Suppressor macrophage treated with lipopolysaccharide for 1 hour (primary cell): Measurements from ENCODE around the gene SLC39A10.

Experiments
- DNase-seq, 3 donors: peaks; one replicate each; pipeline ENCODE4 v3.0.0-alpha.2; 2020 to 2022

Gene SLC39A10

GRCh38 chr2:195730912-195731311, 73.9 kb downstream of the SLC39A10 start:
- no peak for DNase-seq

DNA sequence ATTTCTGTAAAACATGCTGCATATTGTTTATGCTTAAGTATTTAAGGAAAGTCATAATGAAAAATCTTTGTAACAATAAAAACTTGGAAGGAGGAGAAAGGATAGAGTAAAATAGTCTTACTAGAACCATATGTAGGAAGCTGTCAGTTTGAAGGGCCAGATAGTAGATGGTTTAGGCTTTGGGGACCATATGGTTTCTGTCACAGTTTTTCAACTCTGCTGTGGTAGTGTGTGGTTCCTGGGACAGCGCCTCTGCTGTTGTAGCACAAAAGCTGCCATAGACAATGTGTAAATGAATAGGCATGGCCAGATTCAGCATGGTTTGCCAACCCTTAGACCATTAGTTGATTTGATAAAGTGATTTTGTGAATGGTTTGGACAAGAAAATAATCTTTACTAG, 75.5 kb downstream of the SLC39A10 start:
- DNase-seq = no peak

GRCh38 chr2:195733831-195734230, 76.8 kb downstream of the SLC39A10 start:
- DNase-seq = peak in 1 of 3 donors; percentile 5

GRCh38 chr2:195734395-195734794, 77.4 kb downstream of the SLC39A10 start:
- no peak for DNase-seq

DNA sequence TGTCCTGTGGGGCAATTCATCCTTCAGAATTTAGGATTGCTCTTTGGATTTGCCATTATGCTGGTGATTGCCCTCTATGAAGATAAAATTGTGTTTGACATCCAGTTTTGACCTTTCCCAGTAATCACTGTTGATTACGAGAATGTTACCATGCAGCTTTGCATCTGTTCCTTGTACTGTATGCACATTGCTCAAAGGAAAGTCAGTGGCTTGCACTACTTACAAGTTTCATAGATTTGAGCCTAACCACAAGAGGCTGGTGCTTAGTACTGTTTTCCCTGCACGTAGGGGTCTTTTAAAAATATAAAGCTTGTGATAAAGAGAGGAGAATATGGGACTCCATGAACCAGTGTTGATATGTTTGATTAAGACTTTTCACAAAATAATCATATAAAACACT, 77.9 kb downstream of the SLC39A10 start:
- DNase-seq = no peak

DNA sequence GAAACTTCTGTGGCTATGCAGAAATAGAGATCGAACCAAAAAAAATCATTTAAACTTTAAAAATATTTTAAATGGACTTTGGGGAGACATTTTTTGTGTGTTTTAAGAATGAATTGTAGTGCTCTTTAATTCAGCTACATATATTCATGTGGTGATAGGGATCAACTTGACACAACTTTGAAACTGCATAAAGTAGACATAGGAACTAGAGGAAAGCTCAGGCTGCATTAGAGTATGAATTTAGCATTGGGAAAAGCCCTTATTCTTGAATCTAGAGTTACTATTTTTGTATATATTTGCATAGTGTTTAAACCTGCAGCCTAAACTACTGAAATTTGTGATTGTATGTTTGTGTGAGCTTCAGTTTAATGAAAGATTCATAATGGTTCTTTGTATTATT, 78.3 kb downstream of the SLC39A10 start:
- DNase-seq = no peak

GRCh38 chr2:195737511-195738325, 80.7 kb downstream of the SLC39A10 start:
- DNase-seq = no peak

DNA sequence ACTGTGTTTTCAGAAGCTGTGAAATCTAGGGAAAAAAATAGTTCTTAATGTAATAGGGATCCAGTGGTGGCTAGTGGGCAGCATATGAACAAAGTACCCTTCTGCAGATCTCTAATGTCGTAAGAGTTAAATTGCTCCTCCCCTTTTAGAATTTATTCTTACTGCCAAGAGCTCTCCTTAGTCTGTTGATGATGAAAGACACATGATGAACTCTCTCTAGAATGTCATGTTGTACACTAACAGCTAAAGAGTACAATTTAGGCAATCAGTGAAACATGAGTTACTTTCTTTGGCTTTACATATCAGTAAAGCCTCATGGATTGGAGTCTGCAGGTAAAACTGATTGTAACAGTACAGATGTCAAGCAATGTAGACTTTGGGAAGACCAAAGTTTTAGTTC, 84.2 kb downstream of the SLC39A10 start:
- no peak for DNase-seq

DNA sequence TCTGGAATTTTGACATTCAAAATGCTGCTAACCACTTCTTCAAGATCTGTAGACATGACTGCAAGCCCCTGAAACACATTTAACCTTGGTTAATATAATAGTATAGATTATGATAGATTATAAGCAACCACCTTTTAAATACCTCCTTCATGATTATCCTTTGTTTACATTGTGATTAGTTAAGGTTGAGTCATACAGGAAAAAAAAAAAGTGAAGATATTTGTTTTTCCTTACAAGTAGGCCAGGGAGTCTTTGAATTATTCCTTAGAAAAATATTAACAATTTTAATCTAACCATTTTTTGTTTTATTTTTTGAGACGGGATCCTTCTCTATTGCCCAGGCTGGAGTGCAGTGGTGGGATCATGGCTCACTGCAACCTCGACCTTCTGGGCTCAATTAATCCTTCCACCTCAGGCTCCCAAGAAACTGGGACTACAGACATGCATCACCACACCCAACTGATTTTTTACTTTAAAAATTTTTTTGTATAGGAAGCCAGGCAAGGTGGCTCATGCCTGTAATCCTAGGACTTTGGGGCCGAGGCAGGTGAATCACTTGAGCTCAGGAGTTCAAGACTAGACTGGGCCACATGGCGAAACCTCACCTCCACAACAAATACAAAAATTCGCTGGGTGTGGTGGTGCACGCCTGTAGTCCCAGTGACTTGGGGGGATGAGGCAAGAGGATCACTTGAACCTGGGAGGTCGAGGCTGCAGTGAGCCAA, 99.4 kb downstream of the SLC39A10 start:
- no peak for DNase-seq

GRCh38 chr2:195758846-195759245, 101.8 kb downstream of the SLC39A10 start:
- DNase-seq = no peak

- DNase-seq = no peak
Observed at GRCh38 chr2:195759877-195760276, 102.9 kb downstream of the SLC39A10 start.

DNA sequence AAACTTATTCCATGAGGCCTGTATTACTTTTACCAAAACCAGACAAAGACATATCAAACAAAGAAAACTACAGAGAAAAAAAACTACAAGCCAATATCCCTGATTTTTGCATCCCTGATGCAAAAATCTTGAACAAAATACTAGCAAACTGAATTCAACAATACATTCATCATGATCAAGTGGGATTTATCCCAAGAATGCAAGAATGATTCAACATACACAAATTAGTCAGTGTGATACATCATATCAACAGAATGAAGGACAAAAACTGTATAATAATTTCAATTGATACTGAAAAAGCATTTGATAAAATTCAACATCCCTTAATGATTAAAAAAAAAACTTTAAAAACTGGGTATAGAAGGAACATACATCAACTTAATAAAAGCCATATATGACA, 106.8 kb downstream of the SLC39A10 start:
- no peak for DNase-seq

GRCh38 chr2:195766691-195767090, 109.7 kb downstream of the SLC39A10 start:
- DNase-seq = no peak

- DNase-seq = no peak
Observed at GRCh38 chr2:195768431-195768830, 111.4 kb downstream of the SLC39A10 start.

GRCh38 chr2:195769975-195770374, 112.9 kb downstream of the SLC39A10 start:
- no peak for DNase-seq

GRCh38 chr2:195779491-195779890, 122.5 kb downstream of the SLC39A10 start:
- no peak for DNase-seq

DNA sequence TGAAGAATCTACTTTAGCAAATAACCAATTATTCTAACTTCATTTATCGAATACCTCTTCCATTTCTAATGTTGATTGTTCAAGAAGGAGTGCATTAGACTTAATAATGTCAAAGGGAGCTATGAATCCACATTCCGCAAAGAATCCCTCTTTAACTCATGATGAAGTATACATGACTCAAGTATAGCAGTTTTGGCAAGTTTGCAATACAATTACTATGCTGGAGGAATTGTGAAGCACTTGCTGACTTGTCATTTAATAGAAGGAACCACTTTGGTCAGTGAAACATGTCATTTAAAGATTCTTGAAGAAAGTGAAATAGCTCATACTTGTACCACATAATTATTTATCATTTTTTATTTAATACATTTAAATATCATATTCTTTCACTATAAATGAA, 125.1 kb downstream of the SLC39A10 start:
- no peak for DNase-seq
